LNCaP clone FGC (cell line): ENCODE results near the gene PRKCH.

Experiments used
- DNase-seq: peaks from one replicate; pipeline ENCODE4 v3.0.0-alpha.2; 2011; ENCODE audit warnings: low read depth
- H3K4me3 ChIP-seq: 2 replicates; pipeline ENCODE4 v1.5.1; 2011; ENCODE audit warnings: mild to moderate bottlenecking, low read depth, low read length, control low read depth
- TF ChIP-seq, protein P1 (sequence below): IDR thresholded peaks from 2 replicates; pipeline ENCODE4 v1.5.1; 2012; ENCODE audit warnings: mild to moderate bottlenecking; ENCODE audit not compliant: control insufficient read depth, insufficient read depth; ENCODE audit errors: extremely low read depth

Gene PRKCH

DNA sequence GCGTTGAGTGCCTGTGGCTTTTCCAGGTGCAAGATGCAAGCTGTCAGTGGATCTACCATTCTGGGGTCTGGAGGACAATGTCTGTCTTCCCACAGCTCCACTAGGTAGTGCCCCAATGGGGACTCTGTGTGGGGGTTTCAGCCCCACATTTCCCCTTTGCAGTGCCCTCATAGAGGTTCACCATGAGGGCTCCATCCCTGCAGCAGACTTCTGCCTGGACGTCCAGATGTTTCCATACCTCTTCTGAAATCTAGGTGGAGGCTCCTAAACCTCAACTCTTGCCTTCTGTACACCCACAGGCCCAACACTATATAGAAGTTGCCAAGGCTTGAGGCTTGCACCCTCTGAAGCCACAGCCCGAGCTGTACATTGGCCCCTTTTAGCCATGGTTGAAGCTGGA, 52.9 kb downstream of the PRKCH start:
- H3K4me3 ChIP-seq = no peak overlapping the region
- TF ChIP-seq, protein P1, sequence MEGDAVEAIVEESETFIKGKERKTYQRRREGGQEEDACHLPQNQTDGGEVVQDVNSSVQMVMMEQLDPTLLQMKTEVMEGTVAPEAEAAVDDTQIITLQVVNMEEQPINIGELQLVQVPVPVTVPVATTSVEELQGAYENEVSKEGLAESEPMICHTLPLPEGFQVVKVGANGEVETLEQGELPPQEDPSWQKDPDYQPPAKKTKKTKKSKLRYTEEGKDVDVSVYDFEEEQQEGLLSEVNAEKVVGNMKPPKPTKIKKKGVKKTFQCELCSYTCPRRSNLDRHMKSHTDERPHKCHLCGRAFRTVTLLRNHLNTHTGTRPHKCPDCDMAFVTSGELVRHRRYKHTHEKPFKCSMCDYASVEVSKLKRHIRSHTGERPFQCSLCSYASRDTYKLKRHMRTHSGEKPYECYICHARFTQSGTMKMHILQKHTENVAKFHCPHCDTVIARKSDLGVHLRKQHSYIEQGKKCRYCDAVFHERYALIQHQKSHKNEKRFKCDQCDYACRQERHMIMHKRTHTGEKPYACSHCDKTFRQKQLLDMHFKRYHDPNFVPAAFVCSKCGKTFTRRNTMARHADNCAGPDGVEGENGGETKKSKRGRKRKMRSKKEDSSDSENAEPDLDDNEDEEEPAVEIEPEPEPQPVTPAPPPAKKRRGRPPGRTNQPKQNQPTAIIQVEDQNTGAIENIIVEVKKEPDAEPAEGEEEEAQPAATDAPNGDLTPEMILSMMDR = no peak
- DNase-seq = no peak

DNA sequence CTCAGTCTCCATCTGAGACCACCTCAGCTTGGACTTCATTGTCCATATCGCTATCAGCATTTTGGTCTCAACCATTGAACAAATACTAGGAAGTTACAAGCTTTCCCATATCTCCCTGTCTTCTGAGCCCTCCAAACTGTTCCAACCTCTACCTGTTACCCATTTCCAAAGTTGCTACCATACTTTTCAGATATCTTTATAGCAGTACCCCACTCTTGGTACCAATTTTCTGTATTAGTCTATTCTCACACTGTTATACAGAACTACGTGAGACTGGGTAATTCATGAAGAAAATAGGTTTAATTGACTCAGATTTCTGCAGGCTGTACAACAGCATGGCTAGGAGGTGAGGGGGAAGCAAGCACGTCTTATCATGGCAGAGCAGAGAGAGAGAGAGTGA, 53.8 kb downstream of the PRKCH start:
- H3K4me3 ChIP-seq = no peak overlapping the region
- TF ChIP-seq, protein P1 = no peak
- no peak for DNase-seq

DNA sequence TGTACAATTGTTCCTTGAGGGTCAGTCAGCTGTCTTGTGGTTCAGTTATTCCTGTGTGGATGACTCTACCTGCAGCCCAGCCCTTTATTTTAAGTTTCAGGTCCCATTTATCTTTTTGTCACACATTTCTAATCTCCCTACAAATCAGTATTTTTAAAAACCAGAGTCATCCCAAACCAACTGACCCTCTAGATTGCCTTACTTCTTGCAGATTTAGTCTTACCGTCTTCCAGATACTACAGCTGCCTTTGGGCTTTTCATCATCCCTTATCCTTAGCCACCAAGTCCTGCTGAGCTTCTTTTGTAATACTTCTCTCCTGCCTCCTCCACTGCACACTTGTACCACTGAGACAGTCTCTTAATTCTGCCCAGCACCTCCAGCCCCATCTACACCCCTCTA, 54.9 kb downstream of the PRKCH start:
- DNase-seq = no peak
- TF ChIP-seq, protein P1 = no peak
- H3K4me3 ChIP-seq = no peak overlapping the region

DNA sequence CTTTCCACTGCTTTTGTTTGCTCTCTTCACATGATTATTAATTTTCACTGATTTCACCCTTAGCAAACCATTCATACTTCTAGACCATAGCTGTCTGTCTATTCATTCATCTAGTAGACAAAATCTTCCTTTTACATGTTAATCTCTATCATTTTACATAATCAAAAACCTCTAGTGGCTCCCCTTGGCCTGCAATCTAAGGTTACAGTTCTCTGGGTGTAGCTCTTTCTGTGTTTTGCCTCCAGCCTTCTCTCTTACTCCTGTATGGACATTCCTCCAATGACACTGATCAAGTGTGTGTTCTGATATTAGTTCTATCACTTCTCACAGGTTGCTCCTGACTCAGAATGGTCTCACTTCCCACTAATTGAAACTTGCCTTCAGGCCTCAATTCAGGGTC, 56.4 kb downstream of the PRKCH start:
- TF ChIP-seq, protein P1 = no peak
- DNase-seq = no peak
- H3K4me3 ChIP-seq = no peak overlapping the region

DNA sequence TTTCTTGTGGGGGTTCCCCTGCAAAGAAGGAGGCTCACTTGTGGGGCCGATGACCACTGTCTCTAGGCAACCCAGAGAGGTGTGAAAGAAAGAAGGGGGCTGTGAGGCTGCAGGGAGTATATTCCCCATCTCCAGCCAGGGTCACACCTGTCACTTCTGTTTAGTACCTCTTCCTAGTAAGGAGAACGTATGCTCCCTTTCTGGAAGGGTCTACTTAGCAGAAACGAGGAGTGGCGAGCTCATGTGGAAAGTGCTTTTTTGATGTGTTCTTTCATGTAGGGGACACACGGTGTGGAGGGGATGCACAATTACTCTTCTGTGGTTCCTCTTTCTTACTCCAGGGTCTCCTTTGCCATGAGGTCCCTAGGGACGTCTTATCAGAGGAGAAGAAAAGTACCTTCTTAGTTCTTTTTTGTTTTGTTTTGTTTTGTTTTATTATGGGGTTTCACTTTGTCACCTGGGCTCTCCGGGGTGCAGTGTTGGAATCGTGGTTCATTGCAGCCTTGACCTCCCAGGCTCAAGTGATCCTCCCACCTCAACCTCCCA, 58.3 kb downstream of the PRKCH start:
- no peak overlapping the region for H3K4me3 ChIP-seq
- DNase-seq = no peak
- TF ChIP-seq, protein P1 = no peak

DNA sequence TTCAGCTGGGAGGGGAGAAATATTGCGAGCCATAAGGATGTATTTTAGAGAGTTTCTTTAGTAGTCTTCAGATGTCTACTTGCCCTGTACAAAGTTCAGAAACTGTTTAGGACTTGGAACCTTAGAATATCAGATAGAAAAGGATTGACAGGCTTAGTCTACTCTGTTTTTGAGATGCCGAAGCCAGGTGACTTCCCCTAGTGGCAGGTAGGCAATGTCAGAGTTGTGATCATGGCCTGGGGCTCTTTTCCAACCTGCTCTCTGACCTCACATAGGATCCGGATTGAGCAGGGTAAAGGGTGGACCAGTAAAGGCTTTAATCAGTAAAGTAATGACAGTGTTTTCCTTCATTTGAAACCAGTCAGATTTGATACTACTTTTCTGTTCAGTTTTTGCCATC, 59.6 kb downstream of the PRKCH start:
- H3K4me3 ChIP-seq = no peak overlapping the region
- TF ChIP-seq, protein P1 = no peak
- no peak for DNase-seq

DNA sequence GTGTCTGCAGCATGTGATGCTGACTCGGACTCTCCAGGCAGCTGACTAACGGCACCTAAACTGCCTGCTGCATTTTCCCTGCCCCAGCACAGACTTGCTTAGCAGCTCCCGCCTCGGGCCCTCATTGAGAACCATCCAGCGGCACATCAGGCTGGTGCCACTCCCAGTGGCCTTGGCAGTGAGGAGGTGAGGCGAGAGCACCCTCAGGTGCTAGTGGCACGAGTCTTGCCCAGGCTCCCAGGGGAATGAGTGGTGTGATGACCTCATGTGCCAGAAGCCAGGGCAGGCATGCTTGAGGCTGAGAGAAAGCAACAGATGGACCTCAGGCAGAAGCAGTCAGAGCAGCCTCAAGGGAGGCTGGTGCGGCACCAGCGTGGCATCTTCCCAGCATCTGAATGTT, 60.2 kb downstream of the PRKCH start:
- no peak for DNase-seq
- TF ChIP-seq, protein P1 = no peak

More for the DNA sequence above, 60.2 kb downstream of the PRKCH start:
- H3K4me3 ChIP-seq = no peak overlapping the region
